Lower leg skin (tissue), 4 donors: Measurements from ENCODE around the gene PRRG3. TPM values are rescaled to one million over a fixed set of nuclear protein-coding genes. Genes with fewer than 3 reads are reported as not detected.

Experiments used
- DNase-seq, 2 donors: peaks; one replicate each; pipeline ENCODE4 v3.0.0-alpha.2; 2019; ENCODE audit warnings: low spot score in 2 of 2
- H3K4me3 ChIP-seq: fragments of 200-600 bp; sonication (generic); 2 replicates; pipeline ENCODE4 v1.5.1; 2017; ENCODE audit warnings: mild to moderate bottlenecking, low read depth; ENCODE audit not compliant: poor library complexity, severe bottlenecking
- CTCF ChIP-seq, 3 donors: fragments of 450-650 bp; IDR thresholded peaks; one replicate each; pipeline ENCODE4 v1.5.1; 2016; ENCODE audit warnings: antibody characterized with exemption in 3 of 3, mild to moderate bottlenecking in 3 of 3, moderate library complexity in 2 of 3
- POLR2A ChIP-seq, 2 donors: fragments of 450-650 bp; IDR thresholded peaks; one replicate each; pipeline ENCODE4 v1.6.1; 2016 to 2017; ENCODE audit warnings: antibody characterized with exemption in 2 of 2, mild to moderate bottlenecking in 1 of 2, moderate library complexity in 1 of 2
- WGBS, 2 donors: methylation state at CpG; one replicate each; pipeline ENCODE4 v1.1.5; 2018; 5-methylcytosine and 5-hydroxymethylcytosine counted together
- intact Hi-C: fragments of 100-400 bp; cut with DNase I; formaldehyde crosslinking; loops from one replicate; pipeline ENCODE4 v1.15.0; 2023; ENCODE audit warnings: low total_unique reads
- total RNA-seq, 4 donors: library from RNA; depleted of rRNA; stranded (reverse); fragments of >200 nt; gene quantifications; one replicate each; pipeline ENCODE4 v1.1.0, GENCODE V29; 2016

Gene PRRG3
- total RNA-seq, 4 donors from 2014 or later, result 0.13 to 1.2 (median 0.35) TPM

- TF ChIP-seq CTCF (IDR thresholded peaks at IDR 0.05) (no peak), POLR2A (IDR thresholded peaks at IDR 0.05) (no peak)
- no peak overlapping the region for H3K4me3 ChIP-seq
- no peak for DNase-seq
- WGBS, 2 donors, result 77 to 92% methylated on average over 3 to 7 of the region's 7 CpGs
- intact Hi-C loops, result no loop called here
These were observed 43.5 kb downstream of the PRRG3 start for GRCh38 chrX:151738751-151739150.

- H3K4me3 ChIP-seq, result no peak overlapping the region
- WGBS, 2 donors, result 80 to 84% methylated on average over 4 of the region's 4 CpGs
- intact Hi-C loops, result no loop called here
- peak in 1 of 2 donors; percentile 74 for DNase-seq
- no peak for TF ChIP-seq CTCF (IDR thresholded peaks at IDR 0.05)
- no peak for TF ChIP-seq POLR2A (IDR thresholded peaks at IDR 0.05)
These were observed 46.3 kb downstream of the PRRG3 start for GRCh38 chrX:151741606-151742005.

- no peak overlapping the region for H3K4me3 ChIP-seq
- WGBS, 2 donors, result 85 to 92% methylated on average over 4 to 5 of the region's 5 CpGs
- TF ChIP-seq CTCF (IDR thresholded peaks at IDR 0.05), result no peak
- no peak for TF ChIP-seq POLR2A (IDR thresholded peaks at IDR 0.05)
- peak in 1 of 2 donors; percentile 43 for DNase-seq
- intact Hi-C loops, result no loop called here
These were observed 47.1 kb downstream of the PRRG3 start for GRCh38 chrX:151742311-151742710.

GRCh38 chrX:151743651-151744470, 48.6 kb downstream of the PRRG3 start:
- intact Hi-C loops, result no loop called here
- TF ChIP-seq CTCF (IDR thresholded peaks at IDR 0.05) (no peak), POLR2A (IDR thresholded peaks at IDR 0.05) (no peak)
- no peak overlapping the region for H3K4me3 ChIP-seq
- 88 to 95% methylated on average over 20 to 21 of the region's 21 CpGs for WGBS, 2 donors
- peak in 1 of 2 donors; percentile 62 for DNase-seq

DNA sequence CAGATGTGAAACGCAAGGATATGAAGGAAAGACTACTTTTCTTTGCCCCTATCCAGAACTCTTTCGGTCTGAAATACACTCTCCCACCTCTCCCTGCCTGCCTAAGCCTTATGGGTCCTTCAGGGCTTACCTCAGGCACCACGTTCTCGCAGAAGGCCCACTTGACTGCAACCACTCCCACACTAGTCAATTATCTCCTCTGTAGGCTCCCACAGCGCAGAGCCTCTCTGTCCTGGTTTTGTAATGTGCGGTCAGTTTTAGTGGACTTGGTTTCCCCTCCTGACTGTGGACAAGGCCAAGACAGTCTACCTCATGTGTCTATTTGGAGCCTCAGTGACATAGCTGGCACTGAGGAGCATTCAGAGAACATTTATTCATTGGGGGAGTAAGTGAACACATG, 50.4 kb downstream of the PRRG3 start:
- TF ChIP-seq CTCF (IDR thresholded peaks at IDR 0.05), result no peak
- TF ChIP-seq POLR2A (IDR thresholded peaks at IDR 0.05), result no peak
- WGBS, 2 donors, result 82 to 95% methylated on average over 6 of the region's 6 CpGs
- DNase-seq, result peak in 1 of 2 donors; percentile 50
- H3K4me3 ChIP-seq, result no peak overlapping the region
- intact Hi-C loops, result no loop called here
